Coronary artery (tissue), 2 donors: ENCODE data around the gene CCDC97.

Experiments
- DNase-seq: peaks from one replicate; pipeline ENCODE4 v3.0.0-alpha.2; 2017; ENCODE audit warnings: low spot score
- H3K27ac ChIP-seq, 2 donors: fragments of 200-600 bp; sonication (generic); one replicate each; pipeline ENCODE4 v1.5.1; 2016 to 2019
- H3K4me3 ChIP-seq: fragments of 200-600 bp; sonication (generic); 2 replicates; pipeline ENCODE4 v1.5.1; 2016; ENCODE audit warnings: mild to moderate bottlenecking, moderate library complexity
- TF ChIP-seq, protein P1 (sequence below): fragments of 200-600 bp; sonication (generic); IDR thresholded peaks from one replicate; pipeline ENCODE4 v1.5.1; 2019; ENCODE audit warnings: antibody characterized with exemption

The CCDC97 gene

GRCh38 chr19:41265395-41266153 is 44.4 kb upstream of the CCDC97 start:
- TF ChIP-seq, protein P1, sequence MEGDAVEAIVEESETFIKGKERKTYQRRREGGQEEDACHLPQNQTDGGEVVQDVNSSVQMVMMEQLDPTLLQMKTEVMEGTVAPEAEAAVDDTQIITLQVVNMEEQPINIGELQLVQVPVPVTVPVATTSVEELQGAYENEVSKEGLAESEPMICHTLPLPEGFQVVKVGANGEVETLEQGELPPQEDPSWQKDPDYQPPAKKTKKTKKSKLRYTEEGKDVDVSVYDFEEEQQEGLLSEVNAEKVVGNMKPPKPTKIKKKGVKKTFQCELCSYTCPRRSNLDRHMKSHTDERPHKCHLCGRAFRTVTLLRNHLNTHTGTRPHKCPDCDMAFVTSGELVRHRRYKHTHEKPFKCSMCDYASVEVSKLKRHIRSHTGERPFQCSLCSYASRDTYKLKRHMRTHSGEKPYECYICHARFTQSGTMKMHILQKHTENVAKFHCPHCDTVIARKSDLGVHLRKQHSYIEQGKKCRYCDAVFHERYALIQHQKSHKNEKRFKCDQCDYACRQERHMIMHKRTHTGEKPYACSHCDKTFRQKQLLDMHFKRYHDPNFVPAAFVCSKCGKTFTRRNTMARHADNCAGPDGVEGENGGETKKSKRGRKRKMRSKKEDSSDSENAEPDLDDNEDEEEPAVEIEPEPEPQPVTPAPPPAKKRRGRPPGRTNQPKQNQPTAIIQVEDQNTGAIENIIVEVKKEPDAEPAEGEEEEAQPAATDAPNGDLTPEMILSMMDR = no peak

GRCh38 chr19:41269055-41269454 is 40.9 kb upstream of the CCDC97 start:
- Histone ChIP-seq H3K27ac (no peak overlapping the region), H3K4me3 (no peak overlapping the region)
- no peak for DNase-seq
- TF ChIP-seq, protein P1 = no peak

More at GRCh38 chr19:41265395-41266153, 44.4 kb upstream of the CCDC97 start:
- Histone ChIP-seq H3K27ac (peak overlapping the region; percentile 98 to 100), H3K4me3 (peak overlapping the region; percentile 90)
- no peak for DNase-seq

DNA sequence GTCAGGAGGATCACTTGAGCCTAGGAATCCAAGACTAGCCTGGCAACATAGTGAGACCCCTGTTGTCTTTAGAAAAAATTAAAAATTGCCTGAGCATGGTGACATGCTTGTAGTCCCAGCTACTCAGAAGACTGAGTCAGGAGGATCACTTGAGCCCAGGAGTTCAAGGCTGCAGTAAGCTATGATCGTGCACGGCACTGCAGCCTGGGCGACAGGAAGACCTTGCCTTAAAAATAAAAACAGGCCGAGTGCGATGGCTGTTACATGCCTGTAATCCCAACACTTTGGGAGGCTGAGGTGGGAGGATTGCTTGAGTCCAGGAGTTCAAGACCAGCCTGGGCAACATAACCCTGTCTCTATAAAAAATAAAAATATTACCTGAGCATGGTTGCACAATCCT is 40.4 kb upstream of the CCDC97 start:
- TF ChIP-seq, protein P1 = no peak
- no peak for DNase-seq
- Histone ChIP-seq H3K4me3 (no peak overlapping the region), H3K27ac (no peak overlapping the region)

- H3K27ac ChIP-seq = no peak overlapping the region
- no peak for DNase-seq
- H3K4me3 ChIP-seq = no peak overlapping the region
- TF ChIP-seq, protein P1 = no peak
These were observed 36.9 kb upstream of the CCDC97 start for GRCh38 chr19:41273076-41273475.

GRCh38 chr19:41274802-41275201 is 35.2 kb upstream of the CCDC97 start:
- no peak overlapping the region for H3K27ac ChIP-seq
- DNase-seq = no peak
- no peak overlapping the region for H3K4me3 ChIP-seq
- TF ChIP-seq, protein P1 = no peak

DNA sequence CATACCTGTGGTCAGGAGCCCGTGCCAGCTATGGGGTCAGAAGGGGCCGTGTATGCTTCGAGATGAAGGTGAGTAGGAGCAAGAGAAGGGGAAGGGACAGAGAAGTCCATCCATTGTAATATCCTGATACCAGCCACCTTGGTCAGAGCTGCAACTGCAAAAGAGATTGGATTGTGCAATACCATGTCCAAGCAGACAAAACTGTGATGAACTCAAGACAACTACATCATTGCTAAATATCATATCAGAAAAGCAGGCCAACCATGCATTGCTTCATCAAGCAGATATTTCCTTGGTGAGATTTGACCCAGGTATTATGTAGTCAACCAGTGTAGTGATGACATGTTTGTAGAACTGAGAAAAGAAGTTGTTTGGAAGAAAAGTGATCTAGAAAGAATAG is 33.7 kb upstream of the CCDC97 start:
- no peak overlapping the region for H3K4me3 ChIP-seq
- H3K27ac ChIP-seq = no peak overlapping the region
- TF ChIP-seq, protein P1 = no peak
- no peak for DNase-seq

- H3K27ac ChIP-seq = no peak overlapping the region
- DNase-seq = no peak
- H3K4me3 ChIP-seq = no peak overlapping the region
- TF ChIP-seq, protein P1 = no peak
These were observed 31.5 kb upstream of the CCDC97 start for GRCh38 chr19:41278478-41278877.
